ENCODE results near the gene LRRC75A. TPM values are rescaled to one million over a fixed set of nuclear protein-coding genes. Genes with fewer than 3 reads are reported as not detected.
A peak's percentile ranks its signal among the peaks of the same experiment; 100 is the strongest.

The LRRC75A gene
- total and polyA plus RNA-seq, 2 of the 13 experiments (the other 11 are each of a cell fraction or from before 2014, with no cell fraction given): 0.03 TPM; not detected in 1

- TF ChIP-seq SIN3A (IDR thresholded peaks at IDR 0.05; ENCODE audit: borderline replicate concordance, low read depth, low read length) (0 out of 2 replicates have a peak, but pooled peaks have one; percentile 46), ZNF672 (CRISPR knock-in tag; IDR thresholded peaks at IDR 0.05) (no peak), ZBTB7A (CRISPR knock-in tag; IDR thresholded peaks at IDR 0.05) (0 out of 2 replicates have a peak, but pooled peaks have one; percentile 43), PPARG (CRISPR knock-in tag; conservative IDR thresholded peaks at IDR 0.05) (no peak), ZNF598 (CRISPR knock-in tag; IDR thresholded peaks at IDR 0.05; ENCODE audit: borderline replicate concordance) (no peak), CSRNP1 (CRISPR knock-in tag; IDR thresholded peaks at IDR 0.05) (0 out of 2 replicates have a peak, but pooled peaks have one; percentile 23), KMT2A (CRISPR knock-in tag; IDR thresholded peaks at IDR 0.05) (0 out of 2 replicates have a peak, but pooled peaks have one; percentile 30), RORA (CRISPR knock-in tag; IDR thresholded peaks at IDR 0.05) (no peak), ZNF580 (CRISPR knock-in tag; IDR thresholded peaks at IDR 0.05; ENCODE audit: borderline replicate concordance, low read depth) (no peak), SP4 (CRISPR knock-in tag; IDR thresholded peaks at IDR 0.05) (0 out of 2 replicates have a peak, but pooled peaks have one; percentile 18), SMC3 (IDR thresholded peaks at IDR 0.05; ENCODE audit: low read length) (no peak)
- TF ChIP-seq, protein P1, sequence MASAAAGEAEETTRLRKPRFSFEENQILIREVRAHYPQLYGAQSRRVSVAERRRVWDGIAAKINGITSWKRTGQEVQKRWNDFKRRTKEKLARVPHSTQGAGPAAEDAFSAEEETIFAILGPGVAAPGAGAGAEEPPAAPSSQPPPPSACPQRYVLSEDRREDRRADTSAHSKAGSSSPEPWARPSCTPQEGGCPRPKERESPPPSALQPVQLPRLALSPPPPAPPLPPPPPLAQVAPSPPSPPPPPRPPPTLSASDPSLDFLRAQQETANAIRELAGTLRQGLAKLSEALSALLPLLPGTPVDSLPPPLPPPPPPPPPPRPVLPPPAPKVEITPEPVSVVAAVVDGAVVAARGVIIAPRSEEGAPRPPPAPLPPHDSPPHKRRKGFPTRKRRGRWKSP (CRISPR knock-in tag; IDR thresholded peaks at IDR 0.05): no peak
- TF ChIP-seq, protein P2, sequence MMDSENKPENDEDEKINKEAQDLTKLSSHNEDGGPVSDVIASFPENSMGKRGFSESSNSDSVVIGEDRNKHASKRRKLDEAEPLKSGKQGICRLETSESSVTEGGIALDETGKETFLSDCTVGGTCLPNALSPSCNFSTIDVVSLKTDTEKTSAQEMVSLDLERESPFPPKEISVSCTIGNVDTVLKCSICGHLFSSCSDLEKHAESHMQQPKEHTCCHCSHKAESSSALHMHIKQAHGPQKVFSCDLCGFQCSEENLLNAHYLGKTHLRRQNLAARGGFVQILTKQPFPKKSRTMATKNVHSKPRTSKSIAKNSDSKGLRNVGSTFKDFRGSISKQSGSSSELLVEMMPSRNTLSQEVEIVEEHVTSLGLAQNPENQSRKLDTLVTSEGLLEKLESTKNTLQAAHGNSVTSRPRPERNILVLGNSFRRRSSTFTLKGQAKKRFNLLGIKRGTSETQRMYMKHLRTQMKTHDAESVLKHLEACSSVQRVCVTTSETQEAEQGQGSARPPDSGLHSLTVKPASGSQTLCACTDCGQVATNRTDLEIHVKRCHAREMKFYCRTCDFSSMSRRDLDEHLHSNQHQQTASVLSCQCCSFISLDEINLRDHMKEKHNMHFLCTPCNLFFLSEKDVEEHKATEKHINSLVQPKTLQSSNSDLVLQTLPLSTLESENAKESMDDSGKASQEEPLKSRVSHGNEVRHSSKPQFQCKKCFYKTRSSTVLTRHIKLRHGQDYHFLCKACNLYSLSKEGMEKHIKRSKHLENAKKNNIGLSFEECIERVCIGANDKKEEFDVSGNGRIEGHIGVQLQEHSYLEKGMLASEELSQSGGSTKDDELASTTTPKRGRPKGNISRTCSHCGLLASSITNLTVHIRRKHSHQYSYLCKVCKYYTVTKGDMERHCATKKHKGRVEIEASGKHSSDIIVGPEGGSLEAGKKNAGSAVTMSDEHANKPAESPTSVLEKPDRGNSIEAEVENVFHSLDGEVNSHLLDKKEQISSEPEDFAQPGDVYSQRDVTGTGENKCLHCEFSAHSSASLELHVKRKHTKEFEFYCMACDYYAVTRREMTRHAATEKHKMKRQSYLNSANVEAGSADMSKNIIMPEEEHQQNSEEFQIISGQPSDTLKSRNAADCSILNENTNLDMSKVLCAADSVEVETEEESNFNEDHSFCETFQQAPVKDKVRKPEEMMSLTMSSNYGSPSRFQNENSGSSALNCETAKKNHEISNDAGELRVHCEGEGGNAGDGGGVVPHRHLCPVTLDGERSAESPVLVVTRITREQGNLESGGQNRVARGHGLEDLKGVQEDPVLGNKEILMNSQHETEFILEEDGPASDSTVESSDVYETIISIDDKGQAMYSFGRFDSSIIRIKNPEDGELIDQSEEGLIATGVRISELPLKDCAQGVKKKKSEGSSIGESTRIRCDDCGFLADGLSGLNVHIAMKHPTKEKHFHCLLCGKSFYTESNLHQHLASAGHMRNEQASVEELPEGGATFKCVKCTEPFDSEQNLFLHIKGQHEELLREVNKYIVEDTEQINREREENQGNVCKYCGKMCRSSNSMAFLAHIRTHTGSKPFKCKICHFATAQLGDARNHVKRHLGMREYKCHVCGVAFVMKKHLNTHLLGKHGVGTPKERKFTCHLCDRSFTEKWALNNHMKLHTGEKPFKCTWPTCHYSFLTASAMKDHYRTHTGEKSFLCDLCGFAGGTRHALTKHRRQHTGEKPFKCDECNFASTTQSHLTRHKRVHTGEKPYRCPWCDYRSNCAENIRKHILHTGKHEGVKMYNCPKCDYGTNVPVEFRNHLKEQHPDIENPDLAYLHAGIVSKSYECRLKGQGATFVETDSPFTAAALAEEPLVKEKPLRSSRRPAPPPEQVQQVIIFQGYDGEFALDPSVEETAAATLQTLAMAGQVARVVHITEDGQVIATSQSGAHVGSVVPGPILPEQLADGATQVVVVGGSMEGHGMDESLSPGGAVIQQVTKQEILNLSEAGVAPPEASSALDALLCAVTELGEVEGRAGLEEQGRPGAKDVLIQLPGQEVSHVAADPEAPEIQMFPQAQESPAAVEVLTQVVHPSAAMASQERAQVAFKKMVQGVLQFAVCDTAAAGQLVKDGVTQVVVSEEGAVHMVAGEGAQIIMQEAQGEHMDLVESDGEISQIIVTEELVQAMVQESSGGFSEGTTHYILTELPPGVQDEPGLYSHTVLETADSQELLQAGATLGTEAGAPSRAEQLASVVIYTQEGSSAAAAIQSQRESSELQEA (CRISPR knock-in tag; IDR thresholded peaks at IDR 0.05; ENCODE audit: not compliant biosample characterization): no peak
- TF ChIP-seq, protein P3, sequence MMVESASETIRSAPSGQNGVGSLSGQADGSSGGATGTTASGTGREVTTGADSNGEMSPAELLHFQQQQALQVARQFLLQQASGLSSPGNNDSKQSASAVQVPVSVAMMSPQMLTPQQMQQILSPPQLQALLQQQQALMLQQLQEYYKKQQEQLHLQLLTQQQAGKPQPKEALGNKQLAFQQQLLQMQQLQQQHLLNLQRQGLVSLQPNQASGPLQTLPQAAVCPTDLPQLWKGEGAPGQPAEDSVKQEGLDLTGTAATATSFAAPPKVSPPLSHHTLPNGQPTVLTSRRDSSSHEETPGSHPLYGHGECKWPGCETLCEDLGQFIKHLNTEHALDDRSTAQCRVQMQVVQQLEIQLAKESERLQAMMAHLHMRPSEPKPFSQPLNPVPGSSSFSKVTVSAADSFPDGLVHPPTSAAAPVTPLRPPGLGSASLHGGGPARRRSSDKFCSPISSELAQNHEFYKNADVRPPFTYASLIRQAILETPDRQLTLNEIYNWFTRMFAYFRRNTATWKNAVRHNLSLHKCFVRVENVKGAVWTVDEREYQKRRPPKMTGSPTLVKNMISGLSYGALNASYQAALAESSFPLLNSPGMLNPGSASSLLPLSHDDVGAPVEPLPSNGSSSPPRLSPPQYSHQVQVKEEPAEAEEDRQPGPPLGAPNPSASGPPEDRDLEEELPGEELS (CRISPR knock-in tag; IDR thresholded peaks at IDR 0.05): no peak
These were observed 55.8 kb downstream of the LRRC75A start (continued) for GRCh38 chr17:16435925-16436886.
